ENCODE measurements around the gene MYO3B. TPM values are rescaled to one million over a fixed set of nuclear protein-coding genes. Genes with fewer than 3 reads are reported as not detected.
"Not testable (repeated sequence)": the region's sequence is repeated elsewhere in the genome, so short reads cannot be mapped to it uniquely, and the experiment has no call there.

Gene MYO3B
- total RNA-seq, 1 experiment from 2014 or later = 0.52 TPM

GRCh38 chr2:170607171-170607570, 429.2 kb downstream of the MYO3B start:
- DNase-seq (ENCODE audit: low spot score) = no peak
- no peaks in the 10 kb centered on the region for H3K36me3 ChIP-seq (ENCODE audit: insufficient read depth, low read length, poor library complexity, severe bottlenecking)
- ChIA-PET CTCF (no interaction called here), POLR2A (ENCODE audit: low non-redundant PET) (no interaction called here)
- H3K4me3 ChIP-seq (ENCODE audit: low read depth, low read length, poor library complexity, severe bottlenecking) = no peak overlapping the region
- H3K27ac ChIP-seq (ENCODE audit: low read depth, low read length, poor library complexity, severe bottlenecking) = no peak overlapping the region
- intact Hi-C loops (cut with micrococcal nuclease; ENCODE audit: unreplicated experiment) = no loop called here
- TF ChIP-seq, protein P1, sequence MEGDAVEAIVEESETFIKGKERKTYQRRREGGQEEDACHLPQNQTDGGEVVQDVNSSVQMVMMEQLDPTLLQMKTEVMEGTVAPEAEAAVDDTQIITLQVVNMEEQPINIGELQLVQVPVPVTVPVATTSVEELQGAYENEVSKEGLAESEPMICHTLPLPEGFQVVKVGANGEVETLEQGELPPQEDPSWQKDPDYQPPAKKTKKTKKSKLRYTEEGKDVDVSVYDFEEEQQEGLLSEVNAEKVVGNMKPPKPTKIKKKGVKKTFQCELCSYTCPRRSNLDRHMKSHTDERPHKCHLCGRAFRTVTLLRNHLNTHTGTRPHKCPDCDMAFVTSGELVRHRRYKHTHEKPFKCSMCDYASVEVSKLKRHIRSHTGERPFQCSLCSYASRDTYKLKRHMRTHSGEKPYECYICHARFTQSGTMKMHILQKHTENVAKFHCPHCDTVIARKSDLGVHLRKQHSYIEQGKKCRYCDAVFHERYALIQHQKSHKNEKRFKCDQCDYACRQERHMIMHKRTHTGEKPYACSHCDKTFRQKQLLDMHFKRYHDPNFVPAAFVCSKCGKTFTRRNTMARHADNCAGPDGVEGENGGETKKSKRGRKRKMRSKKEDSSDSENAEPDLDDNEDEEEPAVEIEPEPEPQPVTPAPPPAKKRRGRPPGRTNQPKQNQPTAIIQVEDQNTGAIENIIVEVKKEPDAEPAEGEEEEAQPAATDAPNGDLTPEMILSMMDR (conservative IDR thresholded peaks at IDR 0.05; ENCODE audit: low read depth, low read length) = no peak
- TF ChIP-seq EZH2 (IDR thresholded peaks at IDR 0.05; ENCODE audit: borderline replicate concordance, low read depth, low read length, poor library complexity, severe bottlenecking) = no peak
- BruUV-seq (replicated peaks) = no TSS peak
- H3K9me3 ChIP-seq (ENCODE audit: low read depth, low read length, poor library complexity, severe bottlenecking) = no peaks in the 10 kb centered on the region
- peaks cover 8% of the 10 kb centered on the region for H3K27me3 ChIP-seq (replicated peaks; ENCODE audit: insufficient read depth, low read depth, low read length, poor library complexity)
- H3K4me1 ChIP-seq (ENCODE audit: insufficient read depth, low read length, poor library complexity, severe bottlenecking) = no peaks in the 10 kb centered on the region

DNA sequence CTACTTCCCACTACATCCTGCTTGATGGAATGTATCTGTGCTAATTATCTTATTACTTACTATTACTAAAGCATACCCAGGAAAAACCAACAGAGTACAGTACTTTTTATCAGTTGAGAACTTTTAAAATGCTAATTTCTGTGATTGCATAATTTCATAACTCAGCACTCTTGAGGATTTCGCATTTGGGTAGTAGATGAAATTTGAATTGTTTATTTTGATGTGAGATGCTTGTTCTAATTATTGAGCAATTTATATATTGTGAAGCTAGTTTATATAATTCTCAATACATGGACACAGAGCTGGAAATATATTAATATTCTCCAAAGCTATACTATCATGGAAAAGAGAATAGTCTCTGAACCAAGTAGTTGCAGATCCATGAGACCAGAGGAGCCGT, 432.7 kb downstream of the MYO3B start:
- peak; percentile 11 for DNase-seq (ENCODE audit: low spot score)
- Histone ChIP-seq H3K4me1 (ENCODE audit: insufficient read depth, low read length, poor library complexity, severe bottlenecking) (no peaks in the 10 kb centered on the region), H3K4me3 (ENCODE audit: low read depth, low read length, poor library complexity, severe bottlenecking) (no peak overlapping the region), H3K27ac (ENCODE audit: low read depth, low read length, poor library complexity, severe bottlenecking) (no peak overlapping the region), H3K27me3 (replicated peaks; ENCODE audit: insufficient read depth, low read depth, low read length, poor library complexity) (no peaks in the 10 kb centered on the region), H3K36me3 (ENCODE audit: insufficient read depth, low read length, poor library complexity, severe bottlenecking) (no peaks in the 10 kb centered on the region), H3K9me3 (ENCODE audit: low read depth, low read length, poor library complexity, severe bottlenecking) (no peaks in the 10 kb centered on the region)
- POLR2A ChIA-PET (ENCODE audit: low non-redundant PET) = interaction anchor here (0.6 kb wide), 1 partner anchor 245 kb away, joined by 14 read pairs; no protein-coding TSS in a partner anchor
- CTCF ChIA-PET = no interaction called here
- intact Hi-C loops (cut with micrococcal nuclease; ENCODE audit: unreplicated experiment) = no loop called here
- no peak for TF ChIP-seq EZH2 (IDR thresholded peaks at IDR 0.05; ENCODE audit: borderline replicate concordance, low read depth, low read length, poor library complexity, severe bottlenecking)
- TF ChIP-seq, protein P1 (conservative IDR thresholded peaks at IDR 0.05; ENCODE audit: low read depth, low read length) = no peak
- no TSS peak for BruUV-seq (replicated peaks)

- H3K27ac ChIP-seq (ENCODE audit: low read depth, low read length, poor library complexity, severe bottlenecking); H3K4me3 ChIP-seq (ENCODE audit: low read depth, low read length, poor library complexity, severe bottlenecking); H3K9me3 ChIP-seq (ENCODE audit: low read depth, low read length, poor library complexity, severe bottlenecking); CTCF ChIA-PET; H3K27me3 ChIP-seq (replicated peaks; ENCODE audit: insufficient read depth, low read depth, low read length, poor library complexity); BruUV-seq (replicated peaks); H3K36me3 ChIP-seq (ENCODE audit: insufficient read depth, low read length, poor library complexity, severe bottlenecking); POLR2A ChIA-PET (ENCODE audit: low non-redundant PET); H3K4me1 ChIP-seq (ENCODE audit: insufficient read depth, low read length, poor library complexity, severe bottlenecking); intact Hi-C loops (cut with micrococcal nuclease; ENCODE audit: unreplicated experiment); DNase-seq (ENCODE audit: low spot score): not testable (repeated sequence)
Observed at GRCh38 chr2:170618948-170619347, 441.0 kb downstream of the MYO3B start.

GRCh38 chr2:170635094-170635493, 457.1 kb downstream of the MYO3B start:
- H3K27ac ChIP-seq (ENCODE audit: low read depth, low read length, poor library complexity, severe bottlenecking); H3K36me3 ChIP-seq (ENCODE audit: insufficient read depth, low read length, poor library complexity, severe bottlenecking); H3K4me1 ChIP-seq (ENCODE audit: insufficient read depth, low read length, poor library complexity, severe bottlenecking); H3K4me3 ChIP-seq (ENCODE audit: low read depth, low read length, poor library complexity, severe bottlenecking); POLR2A ChIA-PET (ENCODE audit: low non-redundant PET); intact Hi-C loops (cut with micrococcal nuclease; ENCODE audit: unreplicated experiment); H3K27me3 ChIP-seq (replicated peaks; ENCODE audit: insufficient read depth, low read depth, low read length, poor library complexity); CTCF ChIA-PET; BruUV-seq (replicated peaks); H3K9me3 ChIP-seq (ENCODE audit: low read depth, low read length, poor library complexity, severe bottlenecking); DNase-seq (ENCODE audit: low spot score): not testable (repeated sequence)
